HG02763 (cell line): ENCODE results near the gene PRPH2.

ENCODE experiments used
- ATAC-seq: cut with Tn5 transposase; IDR thresholded peaks from one replicate; pipeline ENCODE4 v1.9.1; 2021; ENCODE audit warnings: mild to moderate bottlenecking, moderate library complexity; ENCODE audit not compliant: unreplicated experiment

Gene PRPH2, protein sequence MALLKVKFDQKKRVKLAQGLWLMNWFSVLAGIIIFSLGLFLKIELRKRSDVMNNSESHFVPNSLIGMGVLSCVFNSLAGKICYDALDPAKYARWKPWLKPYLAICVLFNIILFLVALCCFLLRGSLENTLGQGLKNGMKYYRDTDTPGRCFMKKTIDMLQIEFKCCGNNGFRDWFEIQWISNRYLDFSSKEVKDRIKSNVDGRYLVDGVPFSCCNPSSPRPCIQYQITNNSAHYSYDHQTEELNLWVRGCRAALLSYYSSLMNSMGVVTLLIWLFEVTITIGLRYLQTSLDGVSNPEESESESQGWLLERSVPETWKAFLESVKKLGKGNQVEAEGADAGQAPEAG

DNA sequence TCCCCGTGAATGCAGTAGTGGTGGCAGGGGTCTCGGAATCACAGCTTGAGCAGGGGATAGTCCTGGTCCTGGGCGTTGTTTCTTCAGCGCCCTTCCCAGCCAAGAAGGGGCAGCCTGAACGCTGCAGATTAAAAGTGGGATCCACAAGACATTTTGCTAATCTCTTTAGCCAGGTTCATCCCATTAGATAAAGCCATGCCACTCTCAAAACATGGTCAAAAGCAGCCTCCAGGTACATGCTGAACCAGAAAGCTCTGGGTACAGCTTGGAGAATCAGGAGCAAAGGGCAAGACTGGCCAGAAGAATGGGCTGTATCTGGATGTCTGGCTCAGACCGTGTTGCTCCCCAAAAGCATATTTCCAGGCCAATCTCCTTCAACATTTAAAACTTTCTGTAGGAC, at the start of gene PRPH2:
Gene PRPH2, minus strand, starts transcription at position 101 of the 400 bp plus-strand sequence. CDS start 263 bp downstream, outside the sequence.
- ATAC-seq, result no peak

- no peak for ATAC-seq
These were observed 49.3 kb upstream of the PRPH2 start for GRCh38 chr6:42771741-42772100.

GRCh38 chr6:42769836-42770235, 47.4 kb upstream of the PRPH2 start:
- ATAC-seq, result no peak

DNA sequence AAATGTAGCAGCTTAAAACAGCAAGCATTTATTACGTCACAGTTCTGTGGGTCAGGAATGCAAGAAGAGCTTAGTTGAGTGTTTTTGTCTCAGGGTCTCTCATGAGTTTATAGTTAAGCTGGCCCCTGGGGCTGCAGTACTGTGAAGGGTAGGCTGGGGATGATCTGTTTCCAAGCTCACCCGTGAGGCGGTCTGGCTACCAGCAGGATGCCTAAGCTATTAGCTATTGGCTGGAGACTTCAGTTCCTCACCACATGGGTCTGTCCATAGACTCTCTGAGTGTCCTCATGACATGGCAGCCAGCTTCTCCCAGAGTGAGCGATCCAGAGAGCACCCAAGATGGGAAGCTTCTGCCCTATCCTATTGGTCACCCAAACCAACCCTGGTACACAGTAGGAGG, 46.7 kb upstream of the PRPH2 start:
- no peak for ATAC-seq

DNA sequence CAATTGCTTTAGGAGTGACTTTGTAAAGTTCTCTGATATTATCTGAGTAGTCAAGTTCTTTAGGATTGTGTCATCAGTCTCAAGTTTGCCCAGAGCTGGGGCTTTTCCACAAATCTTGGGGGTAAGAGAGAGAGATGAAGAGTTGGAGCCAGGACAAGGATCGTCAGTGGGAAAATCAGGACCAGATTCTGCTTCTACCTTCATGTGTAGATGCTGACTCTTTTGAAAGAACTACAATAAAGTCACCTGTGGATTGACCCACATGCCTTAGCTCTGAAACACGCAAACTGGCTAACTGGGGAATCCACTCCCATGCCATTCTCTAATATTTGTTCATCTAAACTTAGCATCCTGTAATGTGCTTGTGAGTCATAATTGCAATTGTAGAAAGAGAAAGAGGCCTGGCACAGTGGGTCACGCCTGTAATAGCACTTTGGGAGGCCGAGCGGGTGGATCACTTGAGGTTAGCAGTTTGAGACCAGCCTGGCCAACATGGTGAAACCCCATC, 43.8 kb upstream of the PRPH2 start:
- no peak for ATAC-seq

DNA sequence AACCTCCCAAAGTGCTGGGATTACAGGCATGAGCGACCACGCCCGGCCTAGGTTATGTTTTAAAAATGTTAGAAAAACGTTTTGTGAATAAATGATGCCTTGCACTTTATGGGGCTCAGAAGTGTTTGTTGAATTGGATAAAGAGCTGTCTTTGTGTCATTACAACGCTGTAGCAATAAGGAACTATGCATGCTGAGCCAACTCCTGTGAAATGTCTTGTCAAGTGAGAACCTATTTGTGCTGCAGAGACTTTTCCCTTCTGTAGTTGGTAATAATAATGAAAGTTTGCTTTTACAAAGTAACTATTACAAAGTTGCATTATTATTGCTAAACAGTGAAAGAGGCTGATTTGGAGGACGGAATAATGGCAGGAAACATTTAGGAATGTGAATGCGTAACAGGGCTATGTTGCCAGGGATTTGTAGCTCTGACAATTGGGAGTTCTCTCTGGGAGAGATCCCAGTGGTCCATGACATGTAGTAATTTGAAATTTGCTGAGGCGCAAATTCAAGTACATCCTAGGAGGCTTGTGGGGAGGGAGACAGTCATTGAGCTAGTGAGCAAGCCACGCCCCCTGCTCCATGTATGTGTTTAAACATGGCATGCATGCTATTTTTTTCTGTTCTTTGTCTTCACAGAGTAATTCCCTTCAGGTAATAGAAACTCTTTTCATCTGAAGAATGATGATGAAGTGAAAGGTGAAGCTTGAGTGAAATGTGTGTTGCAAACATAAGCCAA, 42.7 kb upstream of the PRPH2 start:
- no peak for ATAC-seq

GRCh38 chr6:42762950-42763349, 40.6 kb upstream of the PRPH2 start:
- no peak for ATAC-seq

GRCh38 chr6:42762426-42762859, 40.0 kb upstream of the PRPH2 start:
- ATAC-seq, result no peak

GRCh38 chr6:42761287-42762067, 39.1 kb upstream of the PRPH2 start:
- ATAC-seq, result no peak

- ATAC-seq, result no peak
These were observed 36.5 kb upstream of the PRPH2 start for GRCh38 chr6:42758756-42759430.

DNA sequence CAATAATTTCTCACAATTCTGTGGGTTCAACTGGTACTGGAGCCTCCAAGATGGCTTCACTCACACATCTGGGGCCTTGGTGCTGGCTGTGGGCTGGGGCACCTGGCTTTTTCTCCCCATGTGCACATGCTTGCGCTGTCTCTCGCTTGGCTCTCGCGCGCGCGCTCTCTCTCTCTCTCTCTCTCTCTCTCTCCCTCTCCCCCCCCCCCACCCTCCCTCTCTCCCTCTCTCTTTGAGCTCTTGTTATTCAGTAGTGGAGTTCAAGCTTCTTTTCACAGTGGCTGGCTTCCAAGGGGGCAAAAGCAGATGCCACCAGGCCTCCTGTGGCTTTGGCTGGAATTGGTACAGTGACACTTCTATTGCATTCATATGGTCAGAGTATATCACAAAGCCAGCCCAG, 34.3 kb upstream of the PRPH2 start:
- no peak for ATAC-seq

- ATAC-seq, result no peak
These were observed 32.4 kb upstream of the PRPH2 start for GRCh38 chr6:42754759-42755158.

DNA sequence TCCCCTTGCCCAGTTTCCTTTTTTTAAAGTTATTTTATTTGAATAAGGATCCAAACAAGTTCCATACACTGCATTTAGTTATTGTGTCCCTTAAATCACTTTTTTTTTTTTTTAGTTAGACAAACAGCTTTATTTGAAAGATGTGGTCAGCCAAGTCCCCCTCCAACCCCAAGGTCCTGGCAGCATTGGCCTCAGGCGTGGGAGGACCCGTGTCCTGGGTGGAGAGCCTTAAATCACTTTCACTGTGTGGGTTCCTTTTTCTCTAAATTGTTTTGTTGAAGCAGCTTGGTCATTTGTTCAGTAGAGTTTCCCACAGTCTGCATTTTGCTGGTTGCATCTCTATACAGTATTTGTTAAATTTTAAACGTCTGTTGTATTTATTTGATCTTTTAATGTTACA, 28.7 kb upstream of the PRPH2 start:
- no peak for ATAC-seq

DNA sequence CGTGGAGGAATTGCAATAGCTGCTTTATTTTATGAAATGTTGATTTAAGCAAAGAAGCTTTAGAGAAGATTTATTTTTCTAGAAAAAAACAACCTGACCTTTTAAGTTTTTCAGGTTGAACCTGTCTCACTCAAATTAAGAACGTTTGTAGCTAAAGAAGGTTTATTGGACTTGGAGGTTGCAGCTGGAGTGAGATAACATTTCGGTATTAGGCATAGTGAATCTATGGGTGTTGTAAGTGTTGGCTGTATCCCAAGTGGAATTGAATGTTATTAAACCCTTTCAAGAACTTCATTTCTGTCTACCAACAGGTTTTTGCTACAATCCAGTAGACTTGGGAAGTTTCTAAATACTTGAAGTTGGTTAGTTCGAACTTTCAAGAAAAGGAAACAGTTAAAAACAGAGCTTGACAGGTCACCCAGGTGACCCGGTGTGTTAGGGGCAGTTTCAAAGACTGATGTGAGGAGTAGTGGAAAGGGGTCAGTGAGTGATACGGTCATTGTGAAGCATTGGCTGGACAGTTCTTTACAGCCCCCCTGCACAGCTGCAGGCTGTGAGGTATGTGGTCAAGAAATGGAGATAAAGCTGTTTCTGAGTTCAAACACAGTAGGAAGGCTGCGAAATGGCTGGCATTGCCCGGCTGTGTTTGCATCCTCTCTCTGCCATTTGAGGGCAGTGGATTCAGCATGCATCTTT, 26.0 kb upstream of the PRPH2 start:
- no peak for ATAC-seq

DNA sequence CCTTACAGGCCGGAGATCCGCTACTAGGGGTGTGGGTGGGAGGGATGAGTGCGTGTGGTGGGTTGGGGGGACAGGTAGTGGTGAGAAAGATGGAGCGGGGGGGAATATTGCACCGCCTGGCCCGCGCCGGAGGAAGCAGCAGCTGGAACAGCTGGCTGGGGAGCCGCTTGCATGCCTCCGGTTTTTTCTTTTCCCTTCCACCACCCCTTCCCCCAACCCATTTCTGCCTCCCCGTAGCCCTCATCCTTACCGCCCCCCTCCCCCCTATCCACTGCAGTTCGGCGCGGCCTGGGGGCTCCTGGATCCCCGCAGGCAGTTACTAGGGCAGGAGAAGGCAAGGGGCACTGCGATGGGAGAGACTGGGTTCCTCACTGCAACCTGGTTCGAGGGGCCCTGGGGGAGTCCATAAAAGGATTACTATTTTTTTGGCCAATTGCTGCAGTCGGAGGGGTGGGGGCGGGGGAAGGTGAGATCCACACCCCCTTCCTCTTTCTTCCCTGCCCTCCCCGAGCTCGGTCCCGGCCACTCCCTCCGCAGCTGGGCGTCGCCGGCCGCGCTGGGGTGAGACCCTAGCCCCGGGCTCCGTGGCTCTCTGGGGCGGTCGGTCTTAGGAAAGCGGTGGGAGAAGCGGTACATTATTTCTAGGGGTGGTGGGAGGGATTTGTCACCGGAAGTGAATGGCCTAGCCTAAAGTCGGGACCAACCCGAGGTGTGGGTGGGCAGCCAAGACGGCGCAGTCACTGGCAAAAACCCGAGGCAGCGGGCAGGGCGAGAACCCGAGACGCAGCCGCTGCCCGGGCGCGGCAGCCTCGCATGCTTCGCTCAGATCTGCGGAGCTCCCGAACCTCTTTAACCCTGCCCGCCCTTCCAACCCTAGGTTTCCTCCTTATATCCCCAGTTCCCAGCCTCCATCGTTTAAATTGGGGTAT, 24.3 kb upstream of the PRPH2 start:
- peak; percentile 55 for ATAC-seq

- peak; percentile 70 for ATAC-seq
These were observed 23.5 kb upstream of the PRPH2 start, which contains the start of gene TBCC for GRCh38 chr6:42745640-42746462. Gene TBCC, minus strand, starts transcription at chr6:42746103. Its CDS starts 30 bp downstream, at chr6:42746073.

DNA sequence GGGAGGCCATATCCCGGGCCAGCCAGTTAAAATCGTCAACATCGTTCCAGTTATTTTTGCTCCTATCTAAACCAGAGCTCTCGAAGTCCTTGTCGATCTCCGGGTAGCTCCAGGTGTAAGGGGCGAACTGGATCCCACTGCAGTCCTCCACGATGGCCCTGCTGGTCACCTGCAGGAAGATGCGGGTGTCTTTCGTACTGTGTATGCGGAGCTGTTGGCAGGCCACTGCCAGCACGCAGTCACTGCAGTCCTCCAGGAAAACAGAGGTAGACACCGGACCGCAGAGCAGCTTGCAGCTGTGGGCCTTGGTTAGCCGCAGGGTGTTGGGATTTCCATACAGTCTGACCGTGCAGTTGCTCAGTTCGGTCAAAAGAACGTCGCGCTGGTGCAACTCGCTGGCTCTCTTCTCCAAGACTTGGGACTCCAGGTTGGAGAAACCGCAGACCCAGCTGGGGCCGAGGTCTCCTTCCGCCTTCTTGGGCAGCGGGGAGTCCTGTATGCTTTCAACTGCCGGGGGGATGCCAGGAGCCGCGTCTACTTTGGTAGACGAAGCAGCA, 22.8 kb upstream of the PRPH2 start:
- no peak for ATAC-seq

GRCh38 chr6:42744351-42744893, 22.0 kb upstream of the PRPH2 start:
- no peak for ATAC-seq
